GM12878 (cell line): ENCODE measurements around the gene KIF20A. TPM values are rescaled to one million over a fixed set of nuclear protein-coding genes. Genes with fewer than 3 reads are reported as not detected.

ENCODE experiments used
- ATF3 ChIP-seq: IDR thresholded peaks from 2 replicates; pipeline ENCODE4 v1.6.1; 2011; ENCODE audit warnings: low read depth, mild to moderate bottlenecking, low read length, moderate library complexity, borderline replicate concordance; ENCODE audit errors: extremely low read depth
- CEBPB ChIP-seq, 2 experiments: fragments of 150-350 bp in 1 of 2; IDR thresholded peaks; 2 replicates each; pipeline ENCODE4 v1.6.1; 2012 to 2014; ENCODE audit warnings: low read depth in 2 of 2, low read length in 2 of 2, borderline replicate concordance in 1 of 2, inconsistent platforms in 1 of 2
- CEBPZ ChIP-seq: fragments of 150-350 bp; IDR thresholded peaks from 2 replicates; pipeline ENCODE4 v1.6.1; 2016; ENCODE audit warnings: low read depth, low read length
- IRF4 ChIP-seq: IDR thresholded peaks from 2 replicates; pipeline ENCODE4 v1.6.1; 2011; ENCODE audit warnings: low read depth, low read length
- POU2F2 ChIP-seq: IDR thresholded peaks from 3 replicates; pipeline ENCODE4 v1.6.1; 2011; ENCODE audit warnings: low read depth, mild to moderate bottlenecking, low read length, borderline replicate concordance
- SIX5 ChIP-seq: IDR thresholded peaks from 2 replicates; pipeline ENCODE4 v1.6.1; 2011; ENCODE audit warnings: mild to moderate bottlenecking, low read depth, low read length, moderate library complexity; ENCODE audit not compliant: severe bottlenecking
- SKIL ChIP-seq: fragments of 450-650 bp; IDR thresholded peaks from 2 replicates; pipeline ENCODE4 v1.6.1; 2017; ENCODE audit warnings: mild to moderate bottlenecking, low read depth, inconsistent platforms; ENCODE audit not compliant: poor library complexity, severe bottlenecking
- TARDBP ChIP-seq: IDR thresholded peaks from 2 replicates; pipeline ENCODE4 v1.6.1; 2016; ENCODE audit warnings: borderline replicate concordance
- ZBTB33 ChIP-seq: fragments of 450-650 bp; IDR thresholded peaks from 2 replicates; pipeline ENCODE4 v1.6.1; 2017; ENCODE audit warnings: mild to moderate bottlenecking
- ZNF207 ChIP-seq: fragments of 450-650 bp; IDR thresholded peaks from 2 replicates; pipeline ENCODE4 v1.6.1; 2014; ENCODE audit warnings: antibody characterized with exemption, mild to moderate bottlenecking, borderline replicate concordance
- ZNF622 ChIP-seq: fragments of 450-650 bp; IDR thresholded peaks from 2 replicates; pipeline ENCODE4 v1.6.1; 2017; ENCODE audit warnings: mild to moderate bottlenecking, inconsistent platforms
- polyA plus RNA-seq, 11 experiments: library from polyadenylated mRNA; depleted of rRNA in 4 of 11; unstranded in 6 of 11; stranded (reverse) in 5 of 11; fragments of >200 nt; fragmentation: Nextera tagmentation in 4 of 11; fragmentation: Illumina TruSeq in 1 of 11; extraction: Ambion mirVana in 4 of 11; extraction: Trizol in 1 of 11; gene quantifications; 1 replicate in 1 of 11; 2 replicates in 10 of 11; pipeline versions ENCODE4 v1.2.1 to v1.2.3, GENCODE V29; 2011 to 2016; ENCODE audit warnings: inconsistent platforms in 2 of 11, missing spikeins in 2 of 11, low read depth in 1 of 11
- total RNA-seq, 4 experiments: library from RNA; depleted of rRNA in 3 of 4; stranded (reverse); fragments of >200 nt in 3 of 4; fragmentation: Illumina TruSeq in 1 of 4; extraction: Trizol in 1 of 4; gene quantifications; 2 replicates each; pipeline versions ENCODE4 v1.2.1 to v1.2.3, GENCODE V29; 2013 to 2021
- TF ChIP-seq, protein P1 (sequence below): IDR thresholded peaks from 2 replicates; pipeline ENCODE4 v1.6.1; 2012; ENCODE audit warnings: mild to moderate bottlenecking, low read depth, low read length

The KIF20A gene
- total and polyA plus RNA-seq, 10 of the 15 experiments (the other 5 are each of a cell fraction or from before 2014, with no cell fraction given): 20.7 to 61.9 (median 45.3) TPM

DNA sequence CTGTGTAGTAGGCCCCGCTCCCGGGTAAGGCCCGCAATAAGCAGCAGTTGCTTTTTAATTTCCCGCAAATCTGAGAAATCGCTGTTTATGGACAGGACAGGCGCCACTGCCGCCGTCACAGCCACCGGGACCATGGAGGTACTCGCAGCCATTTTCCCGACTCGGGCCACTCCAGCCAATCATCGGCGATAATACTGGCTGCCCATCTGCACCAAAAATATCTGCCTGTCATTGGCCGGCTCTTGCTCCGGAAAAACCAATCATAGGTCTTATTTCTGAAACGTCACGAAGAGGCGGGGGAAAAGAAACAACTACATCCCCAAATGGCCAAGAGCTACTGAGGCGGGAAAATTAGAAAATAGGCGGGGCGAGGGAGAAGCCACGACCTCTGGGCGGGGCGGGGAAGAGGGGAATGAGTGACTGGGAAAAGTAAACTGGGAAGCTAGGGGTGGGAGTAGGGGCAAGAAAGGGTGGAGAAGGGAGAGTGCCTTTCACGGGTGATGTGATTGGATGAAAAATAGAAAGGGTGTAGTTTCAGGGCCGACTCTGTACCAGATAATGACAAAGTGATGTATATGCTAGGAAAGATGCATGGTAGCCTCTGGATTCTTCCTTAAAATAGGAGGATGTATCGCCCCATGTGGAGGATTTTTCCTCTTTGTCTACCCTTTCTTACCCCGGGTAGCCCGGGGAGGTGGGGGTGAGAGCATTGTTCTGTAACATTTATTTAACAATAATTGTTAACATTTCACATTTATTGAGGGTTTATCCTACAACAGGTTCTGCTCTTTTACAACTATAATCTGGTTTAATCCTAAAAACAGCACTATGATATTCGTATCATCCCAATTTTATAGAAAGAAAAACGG is 34.5 kb downstream of the KIF20A start, which contains the start of gene CDC23 (continued):
- TF ChIP-seq CEBPZ (no peak), SIX5 (peak; percentile 40), POU2F2 (no peak), CEBPB (IDR thresholded peaks at IDR 0.05; ENCODE audit: borderline replicate concordance in 1 of 2, low read depth in 2 of 2, low read length in 2 of 2) (no peak), SKIL (no peak), IRF4 (no peak), TARDBP (no peak), ATF3 (no peak), ZNF622 (no peak), ZBTB33 (no peak), ZNF207 (no peak)
- TF ChIP-seq, protein P1, sequence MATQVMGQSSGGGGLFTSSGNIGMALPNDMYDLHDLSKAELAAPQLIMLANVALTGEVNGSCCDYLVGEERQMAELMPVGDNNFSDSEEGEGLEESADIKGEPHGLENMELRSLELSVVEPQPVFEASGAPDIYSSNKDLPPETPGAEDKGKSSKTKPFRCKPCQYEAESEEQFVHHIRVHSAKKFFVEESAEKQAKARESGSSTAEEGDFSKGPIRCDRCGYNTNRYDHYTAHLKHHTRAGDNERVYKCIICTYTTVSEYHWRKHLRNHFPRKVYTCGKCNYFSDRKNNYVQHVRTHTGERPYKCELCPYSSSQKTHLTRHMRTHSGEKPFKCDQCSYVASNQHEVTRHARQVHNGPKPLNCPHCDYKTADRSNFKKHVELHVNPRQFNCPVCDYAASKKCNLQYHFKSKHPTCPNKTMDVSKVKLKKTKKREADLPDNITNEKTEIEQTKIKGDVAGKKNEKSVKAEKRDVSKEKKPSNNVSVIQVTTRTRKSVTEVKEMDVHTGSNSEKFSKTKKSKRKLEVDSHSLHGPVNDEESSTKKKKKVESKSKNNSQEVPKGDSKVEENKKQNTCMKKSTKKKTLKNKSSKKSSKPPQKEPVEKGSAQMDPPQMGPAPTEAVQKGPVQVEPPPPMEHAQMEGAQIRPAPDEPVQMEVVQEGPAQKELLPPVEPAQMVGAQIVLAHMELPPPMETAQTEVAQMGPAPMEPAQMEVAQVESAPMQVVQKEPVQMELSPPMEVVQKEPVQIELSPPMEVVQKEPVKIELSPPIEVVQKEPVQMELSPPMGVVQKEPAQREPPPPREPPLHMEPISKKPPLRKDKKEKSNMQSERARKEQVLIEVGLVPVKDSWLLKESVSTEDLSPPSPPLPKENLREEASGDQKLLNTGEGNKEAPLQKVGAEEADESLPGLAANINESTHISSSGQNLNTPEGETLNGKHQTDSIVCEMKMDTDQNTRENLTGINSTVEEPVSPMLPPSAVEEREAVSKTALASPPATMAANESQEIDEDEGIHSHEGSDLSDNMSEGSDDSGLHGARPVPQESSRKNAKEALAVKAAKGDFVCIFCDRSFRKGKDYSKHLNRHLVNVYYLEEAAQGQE: no peak
